Stimulated activated CD8-positive, alpha-beta memory T cell treated with anti-CD3 and anti-CD28 coated beads, Interleukin-15, amount 100 ng/mL, for 4 hours (primary cell): ENCODE data around the gene MUC20.

Source experiments
- DNase-seq, 2 donors: peaks; one replicate each; pipeline ENCODE4 v3.0.0-alpha.2; 2020; ENCODE audit warnings: low read depth in 2 of 2

Gene MUC20

GRCh38 chr3:195755791-195756676 is 35.3 kb downstream of the MUC20 start:
- DNase-seq = no peak

- DNase-seq = no peak
Observed at GRCh38 chr3:195757438-195757770, 36.6 kb downstream of the MUC20 start.

GRCh38 chr3:195757827-195758226 is 37.0 kb downstream of the MUC20 start:
- no peak for DNase-seq

GRCh38 chr3:195758721-195759353 is 38.1 kb downstream of the MUC20 start:
- no peak for DNase-seq

- no peak for DNase-seq
Observed at GRCh38 chr3:195760345-195761122, 39.8 kb downstream of the MUC20 start.

GRCh38 chr3:195761123-195761566 is 40.4 kb downstream of the MUC20 start:
- DNase-seq = no peak

- DNase-seq = no peak
Observed at GRCh38 chr3:195761567-195762248, 40.9 kb downstream of the MUC20 start.

GRCh38 chr3:195762249-195762585 is 41.4 kb downstream of the MUC20 start:
- DNase-seq = no peak

- no peak for DNase-seq
Observed at GRCh38 chr3:195762611-195763010, 41.8 kb downstream of the MUC20 start.

GRCh38 chr3:195763076-195763830 is 42.5 kb downstream of the MUC20 start:
- DNase-seq = no peak

- no peak for DNase-seq
Observed at GRCh38 chr3:195763843-195764825, 43.4 kb downstream of the MUC20 start.

- no peak for DNase-seq
Observed at GRCh38 chr3:195764961-195765706, 44.4 kb downstream of the MUC20 start.

- no peak for DNase-seq
Observed at GRCh38 chr3:195766671-195767070, 45.9 kb downstream of the MUC20 start.

GRCh38 chr3:195767792-195768191 is 47.0 kb downstream of the MUC20 start:
- no peak for DNase-seq

GRCh38 chr3:195768414-195768813 is 47.6 kb downstream of the MUC20 start:
- DNase-seq = no peak

- no peak for DNase-seq
Observed at GRCh38 chr3:195768831-195769303, 48.1 kb downstream of the MUC20 start.

GRCh38 chr3:195769551-195769950 is 48.8 kb downstream of the MUC20 start:
- DNase-seq = no peak

GRCh38 chr3:195770081-195770840 is 49.5 kb downstream of the MUC20 start:
- no peak for DNase-seq
